ENCODE data around the gene KIF16B.

DNA sequence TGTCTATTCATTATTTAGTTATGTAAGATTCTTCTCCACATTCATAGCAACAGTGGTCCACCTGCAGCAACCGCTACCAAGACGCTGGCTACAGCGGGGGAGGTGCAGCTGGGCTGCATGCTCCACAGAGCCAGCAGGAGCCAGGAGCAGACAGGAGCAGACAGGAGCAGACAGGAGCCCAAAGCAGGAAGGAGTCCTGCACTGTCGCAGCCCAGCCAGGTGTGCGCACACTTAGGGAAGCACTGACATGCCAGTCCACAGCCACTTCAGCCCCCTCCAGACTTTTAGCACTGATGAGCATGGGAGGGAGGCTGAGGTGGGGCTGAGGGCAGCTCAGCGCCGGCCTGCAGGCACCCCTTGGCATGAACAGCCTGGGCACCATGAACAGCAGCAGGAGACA lies 19.6 kb downstream of the KIF16B start:
- TF ChIP-seq POLR2AphosphoS5 (IDR thresholded peaks at IDR 0.05; ENCODE audit: low read depth, low read length) (no peak), SIN3A (IDR thresholded peaks at IDR 0.05; ENCODE audit: borderline replicate concordance, insufficient read depth, low read length) (no peak)
